Measurements from ENCODE around the gene SCN4A. TPM values are rescaled to one million over a fixed set of nuclear protein-coding genes. Genes with fewer than 3 reads are reported as not detected.

SCN4A gene
- total RNA-seq, 1 donor from 2014 or later, result 0.95 TPM

DNA sequence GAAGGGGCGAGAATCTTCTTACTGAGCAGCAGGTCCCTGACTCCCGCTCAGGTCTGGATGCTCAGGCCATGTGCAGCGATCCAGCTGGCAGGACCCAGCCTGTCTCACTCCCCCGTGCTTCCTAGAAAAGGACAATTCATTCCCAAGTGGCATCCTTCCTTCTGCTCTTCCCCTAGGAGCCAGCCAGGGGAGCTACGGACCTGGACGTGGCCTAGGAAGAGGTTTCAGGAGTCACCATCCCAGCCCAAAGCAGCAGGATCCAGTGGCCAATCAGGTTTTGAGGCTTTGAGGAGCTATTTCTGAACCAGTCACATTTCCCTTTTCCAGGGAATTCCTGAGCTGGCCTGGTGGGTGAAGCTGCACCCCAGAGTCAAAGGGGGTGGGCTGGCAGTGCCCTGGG lies 32.8 kb downstream of the SCN4A start:
- TF ChIP-seq, protein P1, sequence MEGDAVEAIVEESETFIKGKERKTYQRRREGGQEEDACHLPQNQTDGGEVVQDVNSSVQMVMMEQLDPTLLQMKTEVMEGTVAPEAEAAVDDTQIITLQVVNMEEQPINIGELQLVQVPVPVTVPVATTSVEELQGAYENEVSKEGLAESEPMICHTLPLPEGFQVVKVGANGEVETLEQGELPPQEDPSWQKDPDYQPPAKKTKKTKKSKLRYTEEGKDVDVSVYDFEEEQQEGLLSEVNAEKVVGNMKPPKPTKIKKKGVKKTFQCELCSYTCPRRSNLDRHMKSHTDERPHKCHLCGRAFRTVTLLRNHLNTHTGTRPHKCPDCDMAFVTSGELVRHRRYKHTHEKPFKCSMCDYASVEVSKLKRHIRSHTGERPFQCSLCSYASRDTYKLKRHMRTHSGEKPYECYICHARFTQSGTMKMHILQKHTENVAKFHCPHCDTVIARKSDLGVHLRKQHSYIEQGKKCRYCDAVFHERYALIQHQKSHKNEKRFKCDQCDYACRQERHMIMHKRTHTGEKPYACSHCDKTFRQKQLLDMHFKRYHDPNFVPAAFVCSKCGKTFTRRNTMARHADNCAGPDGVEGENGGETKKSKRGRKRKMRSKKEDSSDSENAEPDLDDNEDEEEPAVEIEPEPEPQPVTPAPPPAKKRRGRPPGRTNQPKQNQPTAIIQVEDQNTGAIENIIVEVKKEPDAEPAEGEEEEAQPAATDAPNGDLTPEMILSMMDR (IDR thresholded peaks at IDR 0.05; ENCODE audit: unreplicated experiment), result no peak
- H3K4me1 Mint-ChIP-seq (ENCODE audit: unreplicated experiment), result peaks cover 12% of the 10 kb centered on the region
- H3K4me3 Mint-ChIP-seq (ENCODE audit: unreplicated experiment), result no peak overlapping the region
- H3K36me3 Mint-ChIP-seq (ENCODE audit: low read depth, unreplicated experiment), result peaks cover 6% of the 10 kb centered on the region
- H3K27me3 Mint-ChIP-seq (ENCODE audit: unreplicated experiment), result peaks cover 20% of the 10 kb centered on the region
- no peak for DNase-seq (ENCODE audit: low spot score)
- peaks cover 3% of the 10 kb centered on the region for H3K9me3 Mint-ChIP-seq (ENCODE audit: unreplicated experiment)
- H3K27ac Mint-ChIP-seq (ENCODE audit: unreplicated experiment), result no peak overlapping the region

DNA sequence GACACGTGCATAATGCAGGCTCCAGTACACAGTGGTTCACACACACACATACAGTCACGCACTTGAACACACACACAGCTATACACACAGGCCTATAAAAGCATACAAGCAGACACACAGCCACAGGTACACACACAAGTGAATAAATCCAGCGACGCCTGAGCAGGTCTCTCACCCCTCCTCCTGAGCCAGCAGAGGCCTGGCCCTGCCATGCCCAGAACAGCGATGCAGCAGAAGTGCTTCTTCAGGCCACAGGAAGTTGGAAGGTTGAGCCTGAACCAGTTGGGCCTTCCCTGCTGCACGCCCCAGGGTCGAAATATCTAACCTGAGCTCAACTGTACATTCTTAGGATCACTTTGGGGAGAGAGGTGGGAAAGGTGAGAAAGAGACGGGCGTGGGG lies 33.3 kb downstream of the SCN4A start:
- peak overlapping the region; percentile 13 for H3K27ac Mint-ChIP-seq (ENCODE audit: unreplicated experiment)
- H3K4me3 Mint-ChIP-seq (ENCODE audit: unreplicated experiment), result no peak overlapping the region
- TF ChIP-seq, protein P1 (IDR thresholded peaks at IDR 0.05; ENCODE audit: unreplicated experiment), result no peak
- peaks cover 12% of the 10 kb centered on the region for H3K4me1 Mint-ChIP-seq (ENCODE audit: unreplicated experiment)
- H3K36me3 Mint-ChIP-seq (ENCODE audit: low read depth, unreplicated experiment), result peaks cover 6% of the 10 kb centered on the region
- H3K27me3 Mint-ChIP-seq (ENCODE audit: unreplicated experiment), result peaks cover 20% of the 10 kb centered on the region
- DNase-seq (ENCODE audit: low spot score), result no peak
- peaks cover 3% of the 10 kb centered on the region for H3K9me3 Mint-ChIP-seq (ENCODE audit: unreplicated experiment)

DNA sequence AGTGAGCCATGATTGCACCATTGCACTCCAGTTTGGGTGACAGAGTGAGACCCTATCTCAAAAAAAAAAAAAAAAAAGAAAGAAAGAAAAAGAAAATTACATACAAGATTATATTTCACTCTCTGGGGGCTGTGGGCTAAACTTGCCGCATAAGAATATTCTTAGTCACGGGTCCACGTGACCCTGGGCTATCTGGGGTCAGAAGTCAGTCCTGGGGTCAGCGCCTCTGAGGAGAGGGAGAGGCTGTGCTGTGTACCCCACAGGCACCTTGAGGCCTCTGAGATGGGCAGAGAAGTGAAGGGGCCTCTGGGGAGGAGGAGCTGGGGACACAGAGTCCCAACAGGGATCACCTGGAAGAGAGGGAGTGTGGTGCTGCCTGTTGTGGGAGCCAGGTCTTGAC lies 34.8 kb downstream of the SCN4A start:
- DNase-seq (ENCODE audit: low spot score), result no peak
- Mint-ChIP-seq H3K36me3 (ENCODE audit: low read depth, unreplicated experiment) (peaks cover 6% of the 10 kb centered on the region), H3K27me3 (ENCODE audit: unreplicated experiment) (peaks cover 20% of the 10 kb centered on the region), H3K4me3 (ENCODE audit: unreplicated experiment) (no peak overlapping the region), H3K9me3 (ENCODE audit: unreplicated experiment) (peaks cover 3% of the 10 kb centered on the region), H3K27ac (ENCODE audit: unreplicated experiment) (no peak overlapping the region), H3K4me1 (ENCODE audit: unreplicated experiment) (peaks cover 12% of the 10 kb centered on the region)
- TF ChIP-seq, protein P1 (IDR thresholded peaks at IDR 0.05; ENCODE audit: unreplicated experiment), result no peak

DNA sequence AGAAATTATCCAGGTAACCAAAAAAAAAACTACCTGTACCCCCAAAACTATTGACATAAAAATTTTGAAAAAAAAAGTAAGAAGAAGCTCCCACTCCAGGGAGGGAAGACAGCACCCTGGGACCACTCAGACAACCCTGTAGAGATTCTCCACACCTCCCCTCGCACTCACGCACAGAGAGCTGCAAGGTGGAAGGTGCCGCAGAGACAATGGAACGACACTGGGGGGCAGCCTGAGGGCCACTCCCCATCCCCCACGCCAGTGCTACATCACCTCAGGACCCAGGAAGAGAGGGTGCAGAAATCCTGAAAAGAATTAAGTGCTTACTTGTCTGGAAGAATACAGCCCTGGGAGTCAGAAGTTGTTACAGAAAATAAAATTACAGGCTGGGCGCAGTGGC lies 35.4 kb downstream of the SCN4A start:
- peaks cover 6% of the 10 kb centered on the region for H3K36me3 Mint-ChIP-seq (ENCODE audit: low read depth, unreplicated experiment)
- no peak overlapping the region for H3K4me3 Mint-ChIP-seq (ENCODE audit: unreplicated experiment)
- no peak overlapping the region for H3K27ac Mint-ChIP-seq (ENCODE audit: unreplicated experiment)
- DNase-seq (ENCODE audit: low spot score), result no peak
- H3K4me1 Mint-ChIP-seq (ENCODE audit: unreplicated experiment), result peaks cover 12% of the 10 kb centered on the region
- peaks cover 20% of the 10 kb centered on the region for H3K27me3 Mint-ChIP-seq (ENCODE audit: unreplicated experiment)
- peaks cover 3% of the 10 kb centered on the region for H3K9me3 Mint-ChIP-seq (ENCODE audit: unreplicated experiment)
- TF ChIP-seq, protein P1 (IDR thresholded peaks at IDR 0.05; ENCODE audit: unreplicated experiment), result no peak

DNA sequence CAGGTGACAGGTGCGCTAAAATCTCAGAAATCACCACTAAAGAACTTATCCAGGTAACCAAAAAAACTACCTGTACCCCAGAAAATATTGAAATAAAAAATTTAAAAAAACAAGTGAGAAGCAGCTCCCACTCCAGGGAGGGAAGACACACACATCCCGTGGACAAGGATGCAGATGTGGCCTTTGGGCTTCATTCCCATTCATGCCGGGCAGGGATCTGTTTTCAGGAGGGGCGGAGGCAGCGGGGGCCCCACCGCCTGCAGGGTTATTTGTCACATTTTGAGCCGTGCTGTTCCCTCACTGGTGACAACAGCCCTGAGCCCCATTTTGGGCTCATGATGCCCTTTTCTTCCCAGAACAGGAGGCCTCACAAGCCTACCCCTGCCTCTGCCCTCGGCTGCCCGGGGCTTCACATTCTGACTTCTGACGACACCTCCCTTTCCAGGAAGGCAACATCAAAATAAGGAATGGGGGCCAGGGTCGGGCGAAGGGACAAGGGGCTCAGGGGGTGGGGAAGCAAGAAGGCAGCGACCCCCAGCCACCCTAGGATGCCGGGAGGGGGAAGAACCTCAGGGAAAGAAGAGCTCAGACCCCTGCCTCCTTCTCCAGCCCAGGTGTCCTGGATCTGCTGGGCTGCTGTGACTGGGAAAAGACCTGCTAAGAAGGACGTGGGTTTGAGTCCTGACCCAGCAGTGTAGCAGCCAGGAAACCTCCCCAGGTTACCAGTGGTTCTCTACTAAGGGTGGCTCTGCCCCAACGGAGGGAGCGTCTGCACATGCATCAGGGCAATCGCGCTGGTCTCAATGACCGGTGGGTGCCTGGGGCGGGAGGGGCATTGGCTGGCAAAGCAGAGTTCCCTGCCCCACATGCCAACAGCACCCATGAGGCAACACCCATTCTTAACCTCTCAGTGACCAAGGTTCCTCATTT lies 38.3 kb downstream of the SCN4A start:
- no peak overlapping the region for H3K27ac Mint-ChIP-seq (ENCODE audit: unreplicated experiment)
- peaks cover 6% of the 10 kb centered on the region for H3K36me3 Mint-ChIP-seq (ENCODE audit: low read depth, unreplicated experiment)
- no peak for DNase-seq (ENCODE audit: low spot score)
- H3K4me1 Mint-ChIP-seq (ENCODE audit: unreplicated experiment), result peaks cover 15% of the 10 kb centered on the region
- peaks cover 2% of the 10 kb centered on the region for H3K9me3 Mint-ChIP-seq (ENCODE audit: unreplicated experiment)
- H3K27me3 Mint-ChIP-seq (ENCODE audit: unreplicated experiment), result peaks cover 10% of the 10 kb centered on the region
- TF ChIP-seq, protein P1 (IDR thresholded peaks at IDR 0.05; ENCODE audit: unreplicated experiment), result no peak
- H3K4me3 Mint-ChIP-seq (ENCODE audit: unreplicated experiment), result no peak overlapping the region
